Epithelial cell of proximal tubule (primary cell): ENCODE data around the gene GJC2. TPM values are rescaled to one million over a fixed set of nuclear protein-coding genes. Genes with fewer than 3 reads are reported as not detected.
"Not testable (repeated sequence)": the region's sequence is repeated elsewhere in the genome, so short reads cannot be mapped to it uniquely, and the experiment has no call there.

Source experiments
- DNase-seq: peaks from one replicate; pipeline ENCODE4 v3.0.0-alpha.2; 2011; ENCODE audit warnings: low read depth
- H3K4me3 ChIP-seq: 2 replicates; pipeline ENCODE4 v1.5.1; 2011; ENCODE audit warnings: low read depth, mild to moderate bottlenecking, low read length
- total RNA-seq: library from RNA; depleted of rRNA; stranded (reverse); fragments of >200 nt; gene quantifications from 2 replicates; pipeline ENCODE4 v1.2.3, GENCODE V29; 2015
- TF ChIP-seq, protein P1 (sequence below): conservative IDR thresholded peaks from 2 replicates; pipeline ENCODE4 v1.5.1; 2012; ENCODE audit warnings: low read depth, mild to moderate bottlenecking, low read length

Gene GJC2
- total RNA-seq, 1 donor from 2014 or later = 0.69 TPM

DNA sequence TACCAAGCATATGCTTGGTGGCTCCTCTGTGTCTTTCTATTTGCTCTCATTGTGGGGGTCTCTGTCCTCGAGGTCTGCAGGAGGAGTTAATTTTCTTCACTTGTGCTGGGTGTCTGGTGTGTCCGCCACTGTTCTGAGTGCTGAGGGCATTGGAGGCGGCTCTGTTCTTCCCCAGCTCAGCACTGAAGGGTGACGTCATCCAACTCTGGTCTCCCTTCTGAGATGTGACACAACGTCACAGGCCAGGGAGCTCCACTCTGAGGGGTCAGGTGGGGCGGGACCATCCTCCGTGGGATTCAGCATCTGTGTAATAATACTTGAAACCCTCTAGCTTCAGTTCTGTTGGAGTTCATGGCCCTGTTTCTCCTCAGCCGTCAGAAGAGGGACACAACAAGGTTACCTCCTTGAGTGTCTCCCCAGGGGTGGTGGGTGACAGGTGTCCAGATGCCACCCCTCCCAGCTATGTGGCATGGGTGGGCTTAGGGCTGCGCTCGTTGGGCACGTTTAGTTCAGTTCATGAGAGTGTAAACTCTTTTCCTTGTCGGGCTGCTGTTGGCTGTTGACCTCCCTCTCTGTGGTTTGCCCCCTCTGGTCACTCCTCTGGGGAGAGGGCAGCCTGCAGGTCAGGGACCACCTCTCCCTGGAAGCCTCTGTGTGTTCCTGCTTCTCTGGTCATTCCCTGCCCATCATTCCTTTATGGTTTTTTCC is 19.0 kb downstream of the GJC2 start:
- DNase-seq = no peak
- no peak overlapping the region for H3K4me3 ChIP-seq
- TF ChIP-seq, protein P1, sequence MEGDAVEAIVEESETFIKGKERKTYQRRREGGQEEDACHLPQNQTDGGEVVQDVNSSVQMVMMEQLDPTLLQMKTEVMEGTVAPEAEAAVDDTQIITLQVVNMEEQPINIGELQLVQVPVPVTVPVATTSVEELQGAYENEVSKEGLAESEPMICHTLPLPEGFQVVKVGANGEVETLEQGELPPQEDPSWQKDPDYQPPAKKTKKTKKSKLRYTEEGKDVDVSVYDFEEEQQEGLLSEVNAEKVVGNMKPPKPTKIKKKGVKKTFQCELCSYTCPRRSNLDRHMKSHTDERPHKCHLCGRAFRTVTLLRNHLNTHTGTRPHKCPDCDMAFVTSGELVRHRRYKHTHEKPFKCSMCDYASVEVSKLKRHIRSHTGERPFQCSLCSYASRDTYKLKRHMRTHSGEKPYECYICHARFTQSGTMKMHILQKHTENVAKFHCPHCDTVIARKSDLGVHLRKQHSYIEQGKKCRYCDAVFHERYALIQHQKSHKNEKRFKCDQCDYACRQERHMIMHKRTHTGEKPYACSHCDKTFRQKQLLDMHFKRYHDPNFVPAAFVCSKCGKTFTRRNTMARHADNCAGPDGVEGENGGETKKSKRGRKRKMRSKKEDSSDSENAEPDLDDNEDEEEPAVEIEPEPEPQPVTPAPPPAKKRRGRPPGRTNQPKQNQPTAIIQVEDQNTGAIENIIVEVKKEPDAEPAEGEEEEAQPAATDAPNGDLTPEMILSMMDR = no peak

DNA sequence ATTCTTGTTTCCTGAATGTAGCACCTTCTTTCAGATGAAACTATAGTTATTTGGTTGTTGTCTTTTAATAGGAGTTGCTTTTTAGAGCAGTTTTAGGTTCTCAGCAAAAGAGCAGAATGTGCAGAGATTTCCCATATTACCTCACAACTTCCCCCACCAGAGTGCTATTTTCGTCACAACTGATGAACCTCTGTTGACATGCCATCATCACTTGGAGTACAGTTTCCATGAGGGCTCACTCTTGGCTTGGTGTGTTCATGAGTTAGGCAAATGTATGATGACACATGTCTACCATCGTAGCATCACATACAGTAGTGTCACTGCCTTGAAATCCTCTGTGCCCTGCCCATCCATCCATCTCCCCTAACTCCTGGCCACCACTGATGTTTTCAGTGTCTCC is 19.6 kb downstream of the GJC2 start:
- TF ChIP-seq, protein P1 = no peak
- H3K4me3 ChIP-seq = no peak overlapping the region
- no peak for DNase-seq

- TF ChIP-seq, protein P1 = no peak
- H3K4me3 ChIP-seq = no peak overlapping the region
- no peak for DNase-seq
Measured at GRCh38 chr1:228170666-228171065, 20.9 kb downstream of the GJC2 start.

DNA sequence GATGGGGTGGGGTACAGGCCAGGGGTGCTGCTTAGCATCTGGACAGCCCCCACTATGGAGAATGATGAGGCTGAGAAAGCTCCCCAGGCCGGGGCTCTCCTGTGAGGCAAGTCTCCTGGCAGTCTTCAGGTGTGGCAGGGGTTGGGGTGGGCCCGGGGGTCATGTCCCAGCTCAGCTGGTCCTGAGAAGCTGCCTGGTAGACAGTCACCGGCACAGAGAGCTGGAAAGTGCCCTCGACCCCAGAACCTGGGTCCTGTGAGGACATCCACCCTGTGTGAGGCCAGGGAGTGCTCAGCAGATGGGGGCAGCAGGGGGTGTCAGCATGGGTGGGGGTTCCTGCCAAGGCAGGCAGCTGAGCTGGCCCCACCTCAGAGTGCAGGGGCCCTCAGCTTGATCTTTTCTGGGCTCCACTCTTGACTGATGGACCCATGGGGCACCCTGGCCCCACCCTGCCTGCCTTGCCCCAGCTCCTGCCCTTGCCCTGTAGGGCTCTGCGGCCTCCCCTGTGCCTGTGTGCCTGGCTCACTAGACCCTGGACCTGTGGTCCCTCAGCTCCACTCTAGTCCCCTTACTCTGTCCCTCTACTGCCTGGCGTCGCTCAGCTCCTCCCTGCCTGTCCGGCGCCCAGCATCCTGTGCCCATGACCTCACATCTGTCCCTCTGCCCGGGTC is 21.6 kb downstream of the GJC2 start:
- no peak for DNase-seq
- no peak overlapping the region for H3K4me3 ChIP-seq
- TF ChIP-seq, protein P1 = no peak

- TF ChIP-seq, protein P1 = no peak
- no peak overlapping the region for H3K4me3 ChIP-seq
- no peak for DNase-seq
Measured at GRCh38 chr1:228172591-228173527, 23.1 kb downstream of the GJC2 start.

DNA sequence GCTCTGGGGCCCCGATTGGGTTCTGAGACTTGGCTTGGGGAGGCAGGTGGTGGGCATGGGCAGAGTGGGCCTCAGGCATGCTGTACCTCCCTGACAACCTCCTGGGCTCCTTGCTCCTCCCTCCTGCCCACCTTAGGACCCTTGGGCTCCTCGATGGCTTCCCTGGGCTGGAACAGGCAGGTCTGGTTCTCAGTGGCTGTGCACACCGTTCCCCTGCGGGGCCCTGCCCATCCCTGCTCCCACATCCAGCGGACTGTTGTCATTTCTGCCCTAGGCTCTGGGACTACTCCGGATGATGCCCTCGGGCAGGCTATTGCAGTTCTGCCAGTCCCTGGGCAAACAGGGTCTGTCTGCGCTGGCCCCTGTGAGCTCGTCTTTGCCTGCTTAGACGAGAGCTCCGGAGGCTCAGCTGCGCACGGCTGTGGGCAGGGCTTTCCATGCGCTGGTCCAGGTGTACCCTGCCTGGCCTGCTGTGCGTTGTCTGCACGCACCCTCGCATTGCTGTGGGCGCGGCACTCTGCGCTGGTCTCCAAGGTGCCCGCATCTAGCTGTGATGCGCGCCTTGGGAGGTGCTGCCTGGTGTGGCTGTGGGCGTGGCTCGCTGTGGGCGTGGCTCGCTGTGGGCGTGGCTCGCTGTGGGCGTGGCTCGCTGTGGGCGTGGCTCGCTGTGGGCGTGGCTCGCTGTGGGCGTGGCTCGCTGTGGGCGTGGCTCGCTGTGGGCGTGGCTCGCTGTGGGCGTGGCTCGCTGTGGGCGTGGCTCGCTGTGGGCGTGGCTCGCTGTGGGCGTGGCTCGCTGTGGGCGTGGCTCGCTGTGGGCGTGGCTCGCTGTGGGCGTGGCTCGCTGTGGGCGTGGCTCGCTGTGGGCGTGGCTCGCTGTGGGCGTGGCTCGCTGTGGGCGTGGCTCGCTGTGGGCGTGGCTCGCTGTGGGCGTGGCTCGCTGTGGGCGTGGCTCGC is 24.1 kb downstream of the GJC2 start:
- DNase-seq, H3K4me3 ChIP-seq: not testable (repeated sequence)
